ENCODE results near the gene PRKCH. TPM values are rescaled to one million over a fixed set of nuclear protein-coding genes. Genes with fewer than 3 reads are reported as not detected.

The PRKCH gene
- total RNA-seq, 3 donors from 2014 or later = 12.3 to 15.4 (median 14.8) TPM

DNA sequence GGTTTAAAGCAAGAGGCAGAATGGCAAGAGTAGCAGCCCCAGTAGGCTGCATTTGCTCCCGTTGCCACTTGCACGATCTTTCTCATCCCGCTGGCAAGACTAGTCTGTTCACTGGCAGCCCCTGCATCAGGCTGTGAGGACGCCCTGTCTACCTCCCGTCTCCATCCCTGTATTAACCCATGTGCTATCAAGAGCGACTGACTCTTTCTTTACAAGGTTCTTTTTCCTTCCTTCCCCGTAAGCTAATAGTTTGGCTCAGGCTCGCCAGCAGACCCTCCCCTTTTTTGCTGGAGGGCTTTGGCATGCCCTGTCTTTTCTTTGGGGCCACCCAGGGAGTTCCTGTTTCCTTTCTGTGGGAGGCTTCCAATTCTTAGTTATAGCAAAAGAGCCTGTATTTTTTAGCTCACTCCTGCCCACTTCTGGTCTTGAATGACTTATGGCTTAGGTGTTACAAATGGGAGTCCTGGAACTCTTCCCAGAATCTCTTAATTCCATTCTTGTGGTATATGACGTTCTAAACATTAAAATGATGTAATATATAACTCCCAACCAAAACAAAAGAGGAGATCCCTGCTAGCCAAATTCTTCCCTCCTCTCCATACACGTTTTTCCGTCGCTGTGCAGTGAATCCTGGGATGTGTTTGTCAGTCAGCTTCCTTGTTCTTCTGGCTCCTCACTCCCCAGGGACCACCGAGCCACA lies 149.0 kb downstream of the PRKCH start:
- Histone ChIP-seq H3K36me3 (ENCODE audit: low read depth) (no peaks in the 10 kb centered on the region), H3K4me3 (no peak overlapping the region), H3K4me1 (ENCODE audit: low read depth) (peaks cover 9% of the 10 kb centered on the region), H3K9me3 (no peaks in the 10 kb centered on the region)
- DNase-seq (no peak), ATAC-seq (no peak)
- TF ChIP-seq, protein P1, sequence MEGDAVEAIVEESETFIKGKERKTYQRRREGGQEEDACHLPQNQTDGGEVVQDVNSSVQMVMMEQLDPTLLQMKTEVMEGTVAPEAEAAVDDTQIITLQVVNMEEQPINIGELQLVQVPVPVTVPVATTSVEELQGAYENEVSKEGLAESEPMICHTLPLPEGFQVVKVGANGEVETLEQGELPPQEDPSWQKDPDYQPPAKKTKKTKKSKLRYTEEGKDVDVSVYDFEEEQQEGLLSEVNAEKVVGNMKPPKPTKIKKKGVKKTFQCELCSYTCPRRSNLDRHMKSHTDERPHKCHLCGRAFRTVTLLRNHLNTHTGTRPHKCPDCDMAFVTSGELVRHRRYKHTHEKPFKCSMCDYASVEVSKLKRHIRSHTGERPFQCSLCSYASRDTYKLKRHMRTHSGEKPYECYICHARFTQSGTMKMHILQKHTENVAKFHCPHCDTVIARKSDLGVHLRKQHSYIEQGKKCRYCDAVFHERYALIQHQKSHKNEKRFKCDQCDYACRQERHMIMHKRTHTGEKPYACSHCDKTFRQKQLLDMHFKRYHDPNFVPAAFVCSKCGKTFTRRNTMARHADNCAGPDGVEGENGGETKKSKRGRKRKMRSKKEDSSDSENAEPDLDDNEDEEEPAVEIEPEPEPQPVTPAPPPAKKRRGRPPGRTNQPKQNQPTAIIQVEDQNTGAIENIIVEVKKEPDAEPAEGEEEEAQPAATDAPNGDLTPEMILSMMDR (IDR thresholded peaks at IDR 0.05) = no peak
- intact Hi-C loops (cut with DNase I, micrococcal nuclease) = no loop called here

DNA sequence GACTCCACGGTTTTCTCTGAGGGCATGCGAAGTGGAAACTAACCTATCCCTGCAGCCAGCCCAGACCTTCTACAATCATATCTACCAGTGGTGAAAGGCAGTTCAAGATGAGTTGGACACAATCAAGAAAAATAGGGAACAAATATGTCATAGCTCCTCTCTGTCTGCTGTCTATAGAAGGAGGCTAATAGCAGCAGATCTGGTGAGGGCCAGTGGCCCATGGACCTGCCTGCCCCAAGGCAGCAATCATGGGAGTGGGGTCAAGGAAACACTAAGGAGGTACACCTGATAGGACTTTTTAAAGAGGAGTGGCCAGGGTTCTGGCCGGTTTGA lies 149.5 kb downstream of the PRKCH start:
- H3K36me3 ChIP-seq (ENCODE audit: low read depth) = no peaks in the 10 kb centered on the region
- DNase-seq = no peak
- intact Hi-C loops (cut with DNase I, micrococcal nuclease) = no loop called here
- peaks cover 9% of the 10 kb centered on the region for H3K4me1 ChIP-seq (ENCODE audit: low read depth)
- ATAC-seq = no peak
- H3K9me3 ChIP-seq = no peaks in the 10 kb centered on the region
- TF ChIP-seq, protein P1 (IDR thresholded peaks at IDR 0.05) = no peak
- no peak overlapping the region for H3K4me3 ChIP-seq

DNA sequence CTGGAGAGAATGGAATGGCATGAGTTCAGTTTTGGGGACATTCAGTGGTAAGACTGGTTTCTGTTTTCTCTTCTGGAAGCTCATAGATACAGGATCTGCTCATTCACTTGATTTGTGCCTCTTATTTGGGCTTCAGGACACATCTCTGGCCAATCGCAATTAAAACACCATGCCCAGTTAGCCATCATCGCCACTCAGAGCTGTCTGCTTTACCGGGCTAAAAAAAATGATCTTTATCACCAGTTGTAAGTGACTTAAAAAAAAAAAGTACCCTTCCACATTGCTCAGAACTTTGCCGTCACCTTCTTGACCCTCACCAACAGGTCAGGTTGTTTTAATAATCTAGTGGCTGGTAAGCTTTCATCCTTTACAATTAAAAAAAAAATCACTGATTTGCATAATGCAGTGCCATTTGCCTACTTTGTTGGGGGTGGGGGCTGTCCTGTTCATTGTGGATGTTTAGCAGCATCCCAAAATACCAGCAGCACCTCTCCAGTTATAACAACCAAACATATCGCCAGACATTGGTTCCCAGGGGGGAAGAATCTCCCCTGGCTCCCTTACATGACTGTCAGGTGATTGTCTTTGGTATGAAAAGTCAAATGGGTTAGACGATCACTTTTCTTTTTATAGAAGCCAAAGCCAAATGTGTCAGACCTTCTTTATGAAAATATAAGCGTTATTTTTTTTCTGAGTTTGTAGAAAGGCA lies 150.1 kb downstream of the PRKCH start:
- Histone ChIP-seq H3K9me3 (no peaks in the 10 kb centered on the region), H3K36me3 (ENCODE audit: low read depth) (no peaks in the 10 kb centered on the region), H3K4me3 (no peak overlapping the region), H3K4me1 (ENCODE audit: low read depth) (peaks cover 13% of the 10 kb centered on the region)
- ATAC-seq (no peak), DNase-seq (no peak)
- intact Hi-C loops (cut with DNase I, micrococcal nuclease) = no loop called here
- TF ChIP-seq, protein P1 (IDR thresholded peaks at IDR 0.05) = no peak

DNA sequence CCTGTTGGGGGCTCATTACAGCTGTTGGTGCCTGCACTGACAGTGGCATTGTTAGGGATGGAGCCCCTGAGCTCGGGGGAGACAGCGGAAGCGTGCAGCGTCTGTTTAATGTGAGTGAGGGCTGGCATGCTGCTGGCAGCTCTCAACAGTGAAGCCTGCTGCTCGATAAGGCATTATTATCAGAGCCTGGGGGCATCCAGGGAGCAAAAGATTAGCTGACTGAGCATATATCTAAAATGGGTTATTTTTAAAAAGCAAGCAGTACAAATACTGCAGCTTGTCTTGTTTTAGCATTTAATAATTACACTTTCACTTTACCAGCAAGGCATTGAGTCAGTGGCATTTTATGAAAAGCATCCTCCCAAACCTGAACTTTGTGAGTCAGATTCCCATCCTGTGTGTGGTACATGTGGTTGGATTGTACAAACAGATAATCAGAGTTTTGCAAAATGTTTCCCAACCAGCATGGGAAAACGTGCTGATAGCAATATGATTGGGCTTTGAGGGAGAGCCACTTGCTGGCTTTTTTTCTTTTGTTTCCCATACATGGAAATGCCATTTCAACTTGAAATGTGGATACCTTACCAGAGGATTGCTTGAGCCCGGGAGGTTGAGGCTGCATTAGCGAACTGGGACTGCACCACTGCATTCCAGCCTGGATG lies 150.8 kb downstream of the PRKCH start:
- intact Hi-C loops (cut with DNase I, micrococcal nuclease) = no loop called here

DNA sequence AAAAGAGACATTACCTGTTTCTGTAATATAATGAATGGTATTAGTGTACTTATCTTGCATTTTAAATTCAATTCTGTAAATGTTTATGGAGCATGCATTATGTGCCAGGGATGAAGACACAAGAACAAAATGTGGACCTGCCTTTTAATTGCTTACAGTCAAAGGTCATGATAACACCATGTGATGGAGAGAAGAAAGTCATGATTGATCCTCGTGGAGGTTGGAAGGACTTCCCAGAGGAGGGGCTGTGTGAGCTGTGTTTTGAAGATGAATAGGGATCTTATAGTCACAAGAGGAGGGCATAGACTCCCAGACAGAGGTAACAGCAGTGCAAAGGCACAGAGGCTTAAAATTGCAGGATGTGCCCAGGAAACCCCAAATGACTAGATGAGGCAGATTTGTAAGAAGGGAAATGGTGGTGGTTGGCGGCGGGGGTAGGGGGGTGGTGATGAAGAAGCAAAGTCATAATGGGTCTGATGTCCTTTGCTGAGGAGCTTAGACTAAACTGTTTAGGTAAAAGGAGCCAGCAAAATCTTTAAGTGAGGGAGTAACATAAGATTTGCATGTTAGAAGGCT lies 151.5 kb downstream of the PRKCH start:
- H3K36me3 ChIP-seq (ENCODE audit: low read depth) = no peaks in the 10 kb centered on the region
- H3K4me3 ChIP-seq = no peak overlapping the region
- ATAC-seq (peak; percentile 10), DNase-seq (peak in 2 of 3 donors; percentile 43 to 67)
- TF ChIP-seq, protein P1 (IDR thresholded peaks at IDR 0.05) = no peak
- intact Hi-C loops (cut with DNase I, micrococcal nuclease) = no loop called here
- peaks cover 21% of the 10 kb centered on the region for H3K4me1 ChIP-seq (ENCODE audit: low read depth)
- H3K9me3 ChIP-seq = no peaks in the 10 kb centered on the region

More for the DNA sequence above, 150.8 kb downstream of the PRKCH start:
- Histone ChIP-seq H3K4me1 (ENCODE audit: low read depth) (peaks cover 16% of the 10 kb centered on the region), H3K4me3 (no peak overlapping the region), H3K36me3 (ENCODE audit: low read depth) (no peaks in the 10 kb centered on the region), H3K9me3 (no peaks in the 10 kb centered on the region)
- ATAC-seq (peak; percentile 19), DNase-seq (no peak)
- TF ChIP-seq, protein P1 (IDR thresholded peaks at IDR 0.05) = no peak
